ENCODE results near the gene SPAG5. TPM values are rescaled to one million over a fixed set of nuclear protein-coding genes. Genes with fewer than 3 reads are reported as not detected.

The SPAG5 gene
- total RNA-seq, 1 experiment from 2014 or later, result 113 TPM

- peaks cover 23% of the 10 kb centered on the region for H3K4me1 ChIP-seq
- Mint-ChIP-seq H3K27me3 (ENCODE audit: insufficient read depth, unreplicated experiment) (no peaks in the 10 kb centered on the region), H3K4me1 (ENCODE audit: low read depth, unreplicated experiment) (peaks cover 29% of the 10 kb centered on the region), H3K27ac (ENCODE audit: unreplicated experiment) (peak overlapping the region; percentile 74), H3K4me3 (ENCODE audit: unreplicated experiment) (peak overlapping the region; percentile 81), H3K36me3 (ENCODE audit: insufficient read depth, unreplicated experiment) (peaks cover 51% of the 10 kb centered on the region), H3K9me3 (ENCODE audit: unreplicated experiment) (no peaks in the 10 kb centered on the region)
- peak overlapping the region; percentile 94 for H3K4me3 ChIP-seq (ENCODE audit: low read depth, low read length)
- H3K36me3 ChIP-seq (ENCODE audit: control insufficient read depth, insufficient read depth, low read length), result no peaks in the 10 kb centered on the region
- no peaks in the 10 kb centered on the region for H3K27me3 ChIP-seq (replicated peaks; ENCODE audit: control insufficient read depth, insufficient read depth, low read length)
- intact Hi-C loops (cut with micrococcal nuclease; ENCODE audit: unreplicated experiment), result loop anchor here (2.0 kb wide), 1 partner anchor 24 kb away; the partner anchor contains the start of gene ALDOC
- H3K9me3 ChIP-seq, result no peaks in the 10 kb centered on the region
- BruUV-seq (replicated peaks), result no TSS peak
- DNase-seq, result no peak
- ChIA-PET POLR2A (interaction anchor here (0.9 kb wide), 1 partner anchor 217 kb away, joined by 10 read pairs; the partner anchor contains the start of genes IFT20 and TNFAIP1), CTCF (interaction anchor here (0.6 to 0.8 kb wide), 2 partner anchors 23 to 218 kb away, joined by 3 to 8 read pairs; partner anchors contain the start of genes ALDOC, IFT20 and TNFAIP1)
- TF ChIP-seq, protein P1, sequence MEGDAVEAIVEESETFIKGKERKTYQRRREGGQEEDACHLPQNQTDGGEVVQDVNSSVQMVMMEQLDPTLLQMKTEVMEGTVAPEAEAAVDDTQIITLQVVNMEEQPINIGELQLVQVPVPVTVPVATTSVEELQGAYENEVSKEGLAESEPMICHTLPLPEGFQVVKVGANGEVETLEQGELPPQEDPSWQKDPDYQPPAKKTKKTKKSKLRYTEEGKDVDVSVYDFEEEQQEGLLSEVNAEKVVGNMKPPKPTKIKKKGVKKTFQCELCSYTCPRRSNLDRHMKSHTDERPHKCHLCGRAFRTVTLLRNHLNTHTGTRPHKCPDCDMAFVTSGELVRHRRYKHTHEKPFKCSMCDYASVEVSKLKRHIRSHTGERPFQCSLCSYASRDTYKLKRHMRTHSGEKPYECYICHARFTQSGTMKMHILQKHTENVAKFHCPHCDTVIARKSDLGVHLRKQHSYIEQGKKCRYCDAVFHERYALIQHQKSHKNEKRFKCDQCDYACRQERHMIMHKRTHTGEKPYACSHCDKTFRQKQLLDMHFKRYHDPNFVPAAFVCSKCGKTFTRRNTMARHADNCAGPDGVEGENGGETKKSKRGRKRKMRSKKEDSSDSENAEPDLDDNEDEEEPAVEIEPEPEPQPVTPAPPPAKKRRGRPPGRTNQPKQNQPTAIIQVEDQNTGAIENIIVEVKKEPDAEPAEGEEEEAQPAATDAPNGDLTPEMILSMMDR (IDR thresholded peaks at IDR 0.05; ENCODE audit: insufficient read depth in 1 of 2, low read depth in 1 of 2, low read length in 1 of 2, severe bottlenecking in 1 of 2, unreplicated experiment in 1 of 2), result no peak
Measured at GRCh38 chr17:28553000-28553505, 45.8 kb downstream of the SPAG5 start.

DNA sequence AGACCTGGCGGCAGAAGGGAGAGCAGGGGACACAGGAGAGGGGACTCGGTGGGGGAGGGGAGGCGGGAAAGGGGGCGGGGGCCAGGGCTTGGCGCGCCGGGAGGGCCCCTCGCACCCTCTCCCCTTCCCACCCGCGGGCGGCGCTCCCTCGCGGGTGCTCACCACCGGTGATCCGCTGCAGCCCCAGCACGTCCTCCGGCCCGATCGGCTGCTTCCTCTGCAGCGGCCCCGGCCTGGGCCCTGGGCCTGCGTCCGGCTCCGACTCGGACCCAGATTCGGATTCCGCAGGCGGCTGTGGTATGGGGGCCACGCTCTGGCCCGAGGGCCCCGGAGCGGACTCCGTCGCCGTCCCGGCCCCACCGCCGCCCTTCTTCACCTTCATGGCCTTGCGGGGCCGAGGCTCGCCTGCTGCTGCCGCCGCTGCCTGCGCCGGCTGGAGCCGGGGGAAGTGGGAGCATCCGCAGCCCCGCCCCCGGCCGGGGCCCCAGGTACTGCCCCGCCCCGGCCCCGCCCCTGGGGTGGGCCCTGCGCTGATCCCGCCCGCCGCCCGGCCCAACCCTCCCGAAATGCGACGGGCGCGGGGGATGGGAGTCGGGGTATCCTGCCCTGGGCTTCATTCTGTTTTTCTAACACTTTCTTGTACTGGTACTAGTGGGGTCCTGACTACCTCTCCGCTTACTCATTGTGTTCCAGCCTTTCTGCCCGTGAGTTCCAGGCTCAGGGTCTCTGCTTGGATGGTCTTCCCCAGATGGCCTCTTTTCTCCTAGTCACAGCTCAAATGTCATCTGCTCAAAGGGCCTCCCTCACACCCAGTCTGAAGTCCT, 46.4 kb downstream of the SPAG5 start, which contains the start of gene UNC119:
UNC119 (minus strand) TSS at position 449 of the 824 bp plus-strand sequence; CDS start at position 382, 67 bp downstream.
- H3K27me3 ChIP-seq (replicated peaks; ENCODE audit: control insufficient read depth, insufficient read depth, low read length), result no peaks in the 10 kb centered on the region
- no peaks in the 10 kb centered on the region; the same call in 1 of the 2 replicates for H3K36me3 ChIP-seq (ENCODE audit: control insufficient read depth, insufficient read depth, low read length)
- Mint-ChIP-seq H3K9me3 (ENCODE audit: unreplicated experiment) (no peaks in the 10 kb centered on the region), H3K4me3 (ENCODE audit: unreplicated experiment) (peak within 1 kb of the TSS; percentile 81), H3K4me1 (ENCODE audit: low read depth, unreplicated experiment) (peaks cover 31% of the 10 kb centered on the region), H3K36me3 (ENCODE audit: insufficient read depth, unreplicated experiment) (peaks cover 48% of the 10 kb centered on the region), H3K27ac (ENCODE audit: unreplicated experiment) (peak within 1 kb of the TSS; percentile 74), H3K27me3 (ENCODE audit: insufficient read depth, unreplicated experiment) (no peaks in the 10 kb centered on the region)
- DNase-seq, result peak; percentile 75 to 88
- TF ChIP-seq, protein P1 (IDR thresholded peaks at IDR 0.05; ENCODE audit: insufficient read depth in 1 of 2, low read depth in 1 of 2, low read length in 1 of 2, severe bottlenecking in 1 of 2, unreplicated experiment in 1 of 2), result no peak
- intact Hi-C loops (cut with micrococcal nuclease; ENCODE audit: unreplicated experiment), result loop anchor here (2.0 kb wide), 1 partner anchor 24 kb away; the partner anchor contains the start of gene ALDOC
- ChIA-PET POLR2A (interaction anchor here (0.9 kb wide), 1 partner anchor 217 kb away, joined by 10 read pairs; the partner anchor contains the start of genes IFT20 and TNFAIP1), CTCF (interaction anchor here (0.6 to 0.8 kb wide), 2 partner anchors 18 to 217 kb away, joined by 3 to 8 read pairs; partner anchors contain the start of genes IFT20 and TNFAIP1)
- peaks cover 26% of the 10 kb centered on the region for H3K4me1 ChIP-seq
- H3K4me3 ChIP-seq (ENCODE audit: low read depth, low read length), result peak within 1 kb of the TSS; percentile 94
- no TSS peak for BruUV-seq (replicated peaks)
- H3K9me3 ChIP-seq, result no peaks in the 10 kb centered on the region

Data from Caco-2 (cell line).